GM23338 (cell line): ENCODE data around the gene ZDHHC16. TPM values are rescaled to one million over a fixed set of nuclear protein-coding genes. Genes with fewer than 3 reads are reported as not detected.

ENCODE experiments used
- ATAC-seq: fragments of 200-7000 bp; cut with Tn5 transposase; 3 replicates; pipeline ENCODE4 v1.9.1; 2020
- DNase-seq: peaks from one replicate; pipeline ENCODE4 v3.0.0-alpha.2; 2015; ENCODE audit warnings: low spot score
- H2AFZ ChIP-seq: fragments of 200-600 bp; sonication (generic); 2 replicates; pipeline ENCODE4 v1.8.0; 2016; ENCODE audit warnings: antibody characterized with exemption, mild to moderate bottlenecking, moderate library complexity
- H3F3A ChIP-seq: fragments of 200-600 bp; sonication (generic); replicated peaks from 2 replicates; pipeline ENCODE4 v1.8.0; 2017; ENCODE audit warnings: antibody characterized with exemption, mixed run types, low read depth
- H3K27ac ChIP-seq: fragments of 200-600 bp; sonication (generic); 2 replicates; pipeline ENCODE4 v1.6.1; 2016; ENCODE audit warnings: low read depth
- H3K27me3 ChIP-seq: fragments of 200-600 bp; sonication (generic); 2 replicates; pipeline ENCODE4 v1.8.0; 2016; ENCODE audit warnings: mild to moderate bottlenecking, mixed run types, moderate library complexity; ENCODE audit not compliant: insufficient read depth
- H3K36me3 ChIP-seq: fragments of 200-600 bp; sonication (generic); 2 replicates; pipeline ENCODE4 v1.8.0; 2016; ENCODE audit warnings: mild to moderate bottlenecking; ENCODE audit not compliant: insufficient read depth
- H3K4me1 ChIP-seq: fragments of 200-600 bp; sonication (generic); 2 replicates; pipeline ENCODE4 v1.8.0; 2016; ENCODE audit warnings: mild to moderate bottlenecking, moderate library complexity; ENCODE audit not compliant: insufficient read depth
- H3K4me2 ChIP-seq: fragments of 200-600 bp; sonication (generic); 2 replicates; pipeline ENCODE4 v1.7.1; 2017; ENCODE audit warnings: mixed run types
- H3K4me3 ChIP-seq: fragments of 200-600 bp; sonication (generic); 2 replicates; pipeline ENCODE4 v1.6.1; 2016; ENCODE audit warnings: mixed run types
- H3K79me2 ChIP-seq: fragments of 200-600 bp; sonication (generic); replicated peaks from 2 replicates; pipeline ENCODE4 v1.8.0; 2017; ENCODE audit warnings: mild to moderate bottlenecking; ENCODE audit not compliant: insufficient read depth
- H3K9me2 ChIP-seq: fragments of 200-600 bp; sonication (generic); 2 replicates; pipeline ENCODE4 v1.8.0; 2017; ENCODE audit not compliant: insufficient read depth
- H4K20me1 ChIP-seq: fragments of 200-600 bp; sonication (generic); replicated peaks from 2 replicates; pipeline ENCODE4 v1.8.0; 2017; ENCODE audit warnings: mild to moderate bottlenecking; ENCODE audit not compliant: insufficient read depth
- H3K27ac Mint-ChIP-seq: 2 replicates; pipeline ENCODE4 v1.8.0; 2020; ENCODE audit warnings: inconsistent platforms, mild to moderate bottlenecking, moderate library complexity, mixed read lengths
- H3K27me3 Mint-ChIP-seq: 3 replicates; pipeline ENCODE4 v1.8.0; 2022; ENCODE audit warnings: low read depth, mild to moderate bottlenecking, moderate library complexity, mixed read lengths, inconsistent platforms; ENCODE audit not compliant: insufficient read depth, poor library complexity
- H3K36me3 Mint-ChIP-seq: 3 replicates; pipeline ENCODE4 v1.8.0; 2021; ENCODE audit warnings: low read depth, mild to moderate bottlenecking, inconsistent platforms, moderate library complexity, mixed read lengths
- H3K4me1 Mint-ChIP-seq: 3 replicates; pipeline ENCODE4 v1.8.0; 2020; ENCODE audit warnings: mild to moderate bottlenecking, inconsistent platforms, mixed read lengths
- H3K4me3 Mint-ChIP-seq: 3 replicates; pipeline ENCODE4 v1.8.0; 2021; ENCODE audit warnings: moderate library complexity, mild to moderate bottlenecking, inconsistent platforms, mixed read lengths
- H3K9me3 Mint-ChIP-seq: 3 replicates; pipeline ENCODE4 v1.8.0; 2020; ENCODE audit warnings: moderate library complexity, mild to moderate bottlenecking, inconsistent platforms, mixed read lengths
- CREB1 ChIP-seq: fragments of 250-450 bp; sonication (Bioruptor Pico); IDR thresholded peaks from 2 replicates; pipeline ENCODE4 v1.5.0; 2020; ENCODE audit warnings: low read depth, mild to moderate bottlenecking, moderate library complexity
- ETS1 ChIP-seq: IDR thresholded peaks from 2 replicates; pipeline ENCODE4 v1.6.1; 2016; ENCODE audit warnings: antibody characterized with exemption
- EZH2 ChIP-seq: fragments of 200-600 bp; sonication (generic); IDR thresholded peaks from one replicate; pipeline ENCODE4 v1.8.0; 2017; ENCODE audit warnings: antibody characterized with exemption, mild to moderate bottlenecking, low read depth; ENCODE audit not compliant: unreplicated experiment
- EZH2phosphoT487 ChIP-seq: fragments of 200-600 bp; sonication (generic); IDR thresholded peaks from one replicate; pipeline ENCODE4 v1.8.1; 2018; ENCODE audit warnings: antibody characterized with exemption; ENCODE audit not compliant: unreplicated experiment
- JUNB ChIP-seq: IDR thresholded peaks from one replicate; pipeline ENCODE4 v1.6.1; 2016; ENCODE audit warnings: antibody characterized with exemption; ENCODE audit not compliant: unreplicated experiment
- NANOG ChIP-seq: IDR thresholded peaks from 2 replicates; pipeline ENCODE4 v1.6.1; 2016; ENCODE audit warnings: antibody characterized with exemption, borderline replicate concordance
- POLR2AphosphoS5 ChIP-seq: IDR thresholded peaks from 2 replicates; pipeline ENCODE4 v1.6.1; 2016; ENCODE audit warnings: antibody characterized with exemption, low read depth
- STAT1 ChIP-seq: IDR thresholded peaks from one replicate; pipeline ENCODE4 v1.6.1; 2016; ENCODE audit warnings: antibody characterized with exemption; ENCODE audit not compliant: unreplicated experiment
- ZNF114 ChIP-seq: fragments of 250-450 bp; sonication (Bioruptor Pico); IDR thresholded peaks from 2 replicates; pipeline ENCODE4 v1.5.0; 2020; ENCODE audit warnings: mild to moderate bottlenecking, moderate library complexity
- ZNF462 ChIP-seq: fragments of 250-450 bp; sonication (Bioruptor Pico); IDR thresholded peaks from 2 replicates; pipeline ENCODE4 v1.5.0; 2020; ENCODE audit warnings: mild to moderate bottlenecking, moderate library complexity
- polyA plus RNA-seq: library from polyadenylated mRNA; unstranded; fragments of >200 nt; fragmentation: Nextera tagmentation; extraction: Ambion mirVana; gene quantifications from 2 replicates; pipeline ENCODE4 v1.2.1, GENCODE V29; 2016
- total RNA-seq: library from RNA; depleted of rRNA; stranded (reverse); fragments of >200 nt; shearing (Covaris generic); gene quantifications from 2 replicates; pipeline ENCODE4 v1.2.3, GENCODE V29; 2014
- TF ChIP-seq, protein P1 (sequence below): IDR thresholded peaks from one replicate; pipeline ENCODE4 v1.6.1; 2018; ENCODE audit warnings: antibody characterized with exemption; ENCODE audit not compliant: unreplicated experiment

Gene ZDHHC16
- total and polyA plus RNA-seq, 2 experiments from 2014 or later, result 35.1 to 58.2 TPM

GRCh38 chr10:97435211-97435610, 10.8 kb upstream of the ZDHHC16 start:
- TF ChIP-seq EZH2 (no peak), JUNB (no peak), EZH2phosphoT487 (no peak), NANOG (no peak), ETS1 (no peak), ZNF114 (CRISPR knock-in tag) (no peak), CREB1 (CRISPR knock-in tag) (no peak), POLR2AphosphoS5 (no peak), ZNF462 (CRISPR knock-in tag) (no peak), STAT1 (no peak)
- TF ChIP-seq, protein P1, sequence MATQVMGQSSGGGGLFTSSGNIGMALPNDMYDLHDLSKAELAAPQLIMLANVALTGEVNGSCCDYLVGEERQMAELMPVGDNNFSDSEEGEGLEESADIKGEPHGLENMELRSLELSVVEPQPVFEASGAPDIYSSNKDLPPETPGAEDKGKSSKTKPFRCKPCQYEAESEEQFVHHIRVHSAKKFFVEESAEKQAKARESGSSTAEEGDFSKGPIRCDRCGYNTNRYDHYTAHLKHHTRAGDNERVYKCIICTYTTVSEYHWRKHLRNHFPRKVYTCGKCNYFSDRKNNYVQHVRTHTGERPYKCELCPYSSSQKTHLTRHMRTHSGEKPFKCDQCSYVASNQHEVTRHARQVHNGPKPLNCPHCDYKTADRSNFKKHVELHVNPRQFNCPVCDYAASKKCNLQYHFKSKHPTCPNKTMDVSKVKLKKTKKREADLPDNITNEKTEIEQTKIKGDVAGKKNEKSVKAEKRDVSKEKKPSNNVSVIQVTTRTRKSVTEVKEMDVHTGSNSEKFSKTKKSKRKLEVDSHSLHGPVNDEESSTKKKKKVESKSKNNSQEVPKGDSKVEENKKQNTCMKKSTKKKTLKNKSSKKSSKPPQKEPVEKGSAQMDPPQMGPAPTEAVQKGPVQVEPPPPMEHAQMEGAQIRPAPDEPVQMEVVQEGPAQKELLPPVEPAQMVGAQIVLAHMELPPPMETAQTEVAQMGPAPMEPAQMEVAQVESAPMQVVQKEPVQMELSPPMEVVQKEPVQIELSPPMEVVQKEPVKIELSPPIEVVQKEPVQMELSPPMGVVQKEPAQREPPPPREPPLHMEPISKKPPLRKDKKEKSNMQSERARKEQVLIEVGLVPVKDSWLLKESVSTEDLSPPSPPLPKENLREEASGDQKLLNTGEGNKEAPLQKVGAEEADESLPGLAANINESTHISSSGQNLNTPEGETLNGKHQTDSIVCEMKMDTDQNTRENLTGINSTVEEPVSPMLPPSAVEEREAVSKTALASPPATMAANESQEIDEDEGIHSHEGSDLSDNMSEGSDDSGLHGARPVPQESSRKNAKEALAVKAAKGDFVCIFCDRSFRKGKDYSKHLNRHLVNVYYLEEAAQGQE, result no peak
- Mint-ChIP-seq H3K27ac (no peak overlapping the region), H3K27me3 (peaks cover 11% of the 10 kb centered on the region), H3K9me3 (no peaks in the 10 kb centered on the region), H3K36me3 (peaks cover 90% of the 10 kb centered on the region), H3K4me3 (no peak overlapping the region), H3K4me1 (no peaks in the 10 kb centered on the region)
- H2AFZ ChIP-seq, result no peak overlapping the region
- no peaks in the 10 kb centered on the region for H3K27me3 ChIP-seq
- peaks cover 46% of the 10 kb centered on the region for H3F3A ChIP-seq
- H3K27ac ChIP-seq, result peak overlapping the region; percentile 55; the same call in 1 of the 2 replicates
- ATAC-seq (no peak), DNase-seq (no peak)
- no peak overlapping the region for H3K4me3 ChIP-seq
- peaks cover 22% of the 10 kb centered on the region for H4K20me1 ChIP-seq
- peaks cover 53% of the 10 kb centered on the region for H3K36me3 ChIP-seq
- peaks cover 11% of the 10 kb centered on the region for H3K79me2 ChIP-seq
- no peaks in the 10 kb centered on the region for H3K9me2 ChIP-seq
- H3K4me2 ChIP-seq, result no peak overlapping the region
- H3K4me1 ChIP-seq, result no peaks in the 10 kb centered on the region
